GM13977 (cell line): ENCODE data around the gene GIPC3.

Experiments used
- DNase-seq: peaks from one replicate; pipeline ENCODE4 v3.0.0; 2012; ENCODE audit warnings: low spot score
- in situ Hi-C: fragments of 300-500 bp; cut with MboI; formaldehyde crosslinking; loops from one replicate; pipeline ENCODE4 v1.12.0; 2022; ENCODE audit warnings: low sequenced_read_pairs, low pct_unique_long_range_greater_than_20kb, mixed read lengths, inconsistent platforms; ENCODE audit not compliant: unreplicated experiment
- TF ChIP-seq, protein P1 (sequence below): IDR thresholded peaks from 2 replicates; pipeline ENCODE4 v1.5.1; 2012; ENCODE audit warnings: mild to moderate bottlenecking, control low read depth; ENCODE audit not compliant: insufficient read depth; ENCODE audit errors: extremely low read depth, missing control alignments

Gene GIPC3

DNA sequence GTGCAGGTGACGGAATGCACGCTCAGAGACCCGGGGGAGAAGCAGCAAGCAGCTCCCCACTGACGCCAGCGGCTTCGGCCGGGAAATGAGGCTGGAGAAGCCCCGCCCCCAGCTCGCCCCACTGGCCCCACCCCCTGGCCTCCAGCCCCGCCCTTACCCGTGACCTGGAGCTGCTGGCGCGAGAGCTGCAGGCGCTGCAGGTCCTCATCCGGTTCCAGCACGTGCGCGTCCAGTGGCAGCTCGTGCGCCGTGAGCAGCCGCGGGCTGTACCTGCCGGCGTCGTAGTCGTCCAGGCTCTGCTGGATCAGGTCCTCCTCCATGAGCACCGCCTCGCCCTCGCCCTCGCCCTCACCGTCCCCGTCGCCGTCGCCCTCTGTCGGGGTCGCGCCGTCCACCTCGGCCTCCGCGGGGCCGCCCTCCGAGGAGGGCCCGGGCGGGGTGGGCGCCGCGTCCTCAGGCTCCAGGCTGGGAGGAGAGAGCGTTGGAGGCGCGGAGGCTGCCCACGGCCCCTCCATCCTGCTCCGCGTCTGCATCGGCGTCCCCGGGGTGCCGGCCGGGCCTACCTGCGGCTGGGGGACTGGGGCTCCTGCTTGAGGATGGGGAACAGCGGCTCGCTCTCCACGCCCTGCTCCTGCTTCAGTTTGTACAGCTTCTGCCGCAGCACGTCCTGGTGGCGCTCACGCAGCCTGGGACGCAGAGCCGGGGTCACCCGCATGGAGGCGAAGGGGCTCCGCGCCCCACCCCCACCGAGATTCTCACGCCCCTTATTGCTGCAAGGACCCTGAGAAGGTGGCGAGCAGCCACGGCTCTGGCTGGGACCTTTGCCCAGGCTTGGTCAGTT lies 27.8 kb downstream of the GIPC3 start:
- in situ Hi-C loops = no loop called here
- no peak for DNase-seq
- TF ChIP-seq, protein P1, sequence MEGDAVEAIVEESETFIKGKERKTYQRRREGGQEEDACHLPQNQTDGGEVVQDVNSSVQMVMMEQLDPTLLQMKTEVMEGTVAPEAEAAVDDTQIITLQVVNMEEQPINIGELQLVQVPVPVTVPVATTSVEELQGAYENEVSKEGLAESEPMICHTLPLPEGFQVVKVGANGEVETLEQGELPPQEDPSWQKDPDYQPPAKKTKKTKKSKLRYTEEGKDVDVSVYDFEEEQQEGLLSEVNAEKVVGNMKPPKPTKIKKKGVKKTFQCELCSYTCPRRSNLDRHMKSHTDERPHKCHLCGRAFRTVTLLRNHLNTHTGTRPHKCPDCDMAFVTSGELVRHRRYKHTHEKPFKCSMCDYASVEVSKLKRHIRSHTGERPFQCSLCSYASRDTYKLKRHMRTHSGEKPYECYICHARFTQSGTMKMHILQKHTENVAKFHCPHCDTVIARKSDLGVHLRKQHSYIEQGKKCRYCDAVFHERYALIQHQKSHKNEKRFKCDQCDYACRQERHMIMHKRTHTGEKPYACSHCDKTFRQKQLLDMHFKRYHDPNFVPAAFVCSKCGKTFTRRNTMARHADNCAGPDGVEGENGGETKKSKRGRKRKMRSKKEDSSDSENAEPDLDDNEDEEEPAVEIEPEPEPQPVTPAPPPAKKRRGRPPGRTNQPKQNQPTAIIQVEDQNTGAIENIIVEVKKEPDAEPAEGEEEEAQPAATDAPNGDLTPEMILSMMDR = no peak

- DNase-seq = no peak
Measured at GRCh38 chr19:3613818-3614661, 28.8 kb downstream of the GIPC3 start.

GRCh38 chr19:3614858-3615505 lies 29.7 kb downstream of the GIPC3 start:
- no peak for DNase-seq
- in situ Hi-C loops = no loop called here
- TF ChIP-seq, protein P1 = no peak

More at GRCh38 chr19:3613818-3614661, 28.8 kb downstream of the GIPC3 start:
- in situ Hi-C loops = no loop called here
- TF ChIP-seq, protein P1 = no peak

- in situ Hi-C loops = no loop called here
- DNase-seq = no peak
- TF ChIP-seq, protein P1 = no peak
Measured at GRCh38 chr19:3615524-3616135, 30.4 kb downstream of the GIPC3 start.

- no peak for DNase-seq
- in situ Hi-C loops = no loop called here
- TF ChIP-seq, protein P1 = no peak
Measured at GRCh38 chr19:3617463-3617862, 32.2 kb downstream of the GIPC3 start.
